ENCODE results near the gene CNOT3.
"Not testable (repeated sequence)": the region's sequence is repeated elsewhere in the genome, so short reads cannot be mapped to it uniquely, and the experiment has no call there.

Gene CNOT3

GRCh38 chr19:54152267-54152666 lies 14.7 kb downstream of the CNOT3 start:
- no peak for DNase-seq

- no peak for DNase-seq
Measured at GRCh38 chr19:54152878-54153524, 15.4 kb downstream of the CNOT3 start.

GRCh38 chr19:54153731-54154326 lies 16.3 kb downstream of the CNOT3 start:
- no peak for DNase-seq

GRCh38 chr19:54154603-54155345 lies 17.2 kb downstream of the CNOT3 start:
- DNase-seq, result no peak

GRCh38 chr19:54155694-54156093 lies 18.1 kb downstream of the CNOT3 start:
- no peak for DNase-seq

- no peak for DNase-seq
Measured at GRCh38 chr19:54156490-54156889, 18.9 kb downstream of the CNOT3 start.

- DNase-seq, result no peak
Measured at GRCh38 chr19:54156953-54157352, 19.4 kb downstream of the CNOT3 start.

- DNase-seq, result no peak
Measured at GRCh38 chr19:54158812-54159351, 21.3 kb downstream of the CNOT3 start.

- peak; percentile 100 for DNase-seq
Measured at GRCh38 chr19:54159352-54160181, 22.0 kb downstream of the CNOT3 start, which contains the start of gene LENG1. Gene LENG1 (minus strand): TSS chr19:54159721. CDS start chr19:54159695, 26 bp downstream.

- DNase-seq, result no peak
Measured at GRCh38 chr19:54160182-54160811, 22.7 kb downstream of the CNOT3 start.

GRCh38 chr19:54160854-54161253 lies 23.3 kb downstream of the CNOT3 start:
- DNase-seq, result no peak

GRCh38 chr19:54162241-54162805 lies 24.8 kb downstream of the CNOT3 start:
- peak; percentile 18 for DNase-seq

GRCh38 chr19:54162884-54163283 lies 25.3 kb downstream of the CNOT3 start:
- no peak for DNase-seq

- no peak for DNase-seq
Measured at GRCh38 chr19:54164369-54165068, 27.0 kb downstream of the CNOT3 start.

GRCh38 chr19:54165222-54165621 lies 27.7 kb downstream of the CNOT3 start:
- DNase-seq, result no peak

GRCh38 chr19:54168174-54168917 lies 30.8 kb downstream of the CNOT3 start:
- peak; percentile 89 for DNase-seq

GRCh38 chr19:54169149-54169740 lies 31.7 kb downstream of the CNOT3 start:
- no peak for DNase-seq

- DNase-seq, result not testable (repeated sequence)
Measured at GRCh38 chr19:54171736-54172431, 34.3 kb downstream of the CNOT3 start.

Measured in midbrain (tissue), 1 donor.